Measurements from ENCODE around the gene SLC16A14. TPM values are rescaled to one million over a fixed set of nuclear protein-coding genes. Genes with fewer than 3 reads are reported as not detected.

SLC16A14 gene
- total and polyA plus RNA-seq, 3 experiments from 2014 or later: 0.13 to 1.0 (median 0.27) TPM

- ChIA-PET CTCF (interaction anchor here (1.8 kb wide), 1 partner anchor 12 kb away, joined by 6 read pairs; no protein-coding TSS in a partner anchor), POLR2A (no interaction called here)
- H3K36me3 ChIP-seq (ENCODE audit: insufficient read depth, low read length): no peaks in the 10 kb centered on the region
- Mint-ChIP-seq H3K4me3 (no peak overlapping the region), H3K36me3 (peaks cover 0 to 4% (median 0%) of the 10 kb centered on the region in 3 donors), H3K4me1 (no peaks in the 10 kb centered on the region), H3K27ac (no peak overlapping the region), H3K9me3 (no peaks in the 10 kb centered on the region), H3K27me3 (peaks cover 0 to 1% of the 10 kb centered on the region in 2 donors)
- H3K27ac ChIP-seq (ENCODE audit: low read depth, low read length): no peak overlapping the region
- no peaks in the 10 kb centered on the region for H3K4me1 ChIP-seq (ENCODE audit: insufficient read depth, low read length)
- no peaks in the 10 kb centered on the region for H3K27me3 ChIP-seq (ENCODE audit: insufficient read depth, low read length, poor library complexity, severe bottlenecking)
- H3K9me3 ChIP-seq (ENCODE audit: low read length): no peaks in the 10 kb centered on the region
- DNase-seq: no peak
- no peak overlapping the region for H3K4me3 ChIP-seq (ENCODE audit: low read length)
Measured at GRCh38 chr2:230019742-230020141, 49.0 kb downstream of the SLC16A14 start.

- H3K4me1 ChIP-seq (ENCODE audit: insufficient read depth, low read length): no peaks in the 10 kb centered on the region
- Mint-ChIP-seq H3K27ac (no peak overlapping the region), H3K4me1 (no peaks in the 10 kb centered on the region), H3K9me3 (no peaks in the 10 kb centered on the region), H3K27me3 (peaks cover 0 to 1% of the 10 kb centered on the region in 2 donors), H3K4me3 (no peak overlapping the region), H3K36me3 (peaks cover 0 to 4% (median 0%) of the 10 kb centered on the region in 3 donors)
- no peaks in the 10 kb centered on the region for H3K27me3 ChIP-seq (ENCODE audit: insufficient read depth, low read length, poor library complexity, severe bottlenecking)
- no peaks in the 10 kb centered on the region for H3K9me3 ChIP-seq (ENCODE audit: low read length)
- CTCF ChIA-PET: no interaction called here
- DNase-seq: no peak
- H3K27ac ChIP-seq (ENCODE audit: low read depth, low read length): no peak overlapping the region
- H3K4me3 ChIP-seq (ENCODE audit: low read length): no peak overlapping the region
- no peaks in the 10 kb centered on the region for H3K36me3 ChIP-seq (ENCODE audit: insufficient read depth, low read length)
- POLR2A ChIA-PET: no interaction called here
Measured at GRCh38 chr2:230018153-230018552, 50.6 kb downstream of the SLC16A14 start.

GRCh38 chr2:230016844-230017243, 51.9 kb downstream of the SLC16A14 start:
- H3K36me3 Mint-ChIP-seq: peaks cover 0 to 4% (median 0%) of the 10 kb centered on the region in 3 donors
- no peaks in the 10 kb centered on the region for H3K4me1 Mint-ChIP-seq
- no peaks in the 10 kb centered on the region for H3K9me3 Mint-ChIP-seq
- Histone ChIP-seq H3K9me3 (ENCODE audit: low read length) (no peaks in the 10 kb centered on the region), H3K27me3 (ENCODE audit: insufficient read depth, low read length, poor library complexity, severe bottlenecking) (no peaks in the 10 kb centered on the region), H3K27ac (ENCODE audit: low read depth, low read length) (no peak overlapping the region), H3K4me1 (ENCODE audit: insufficient read depth, low read length) (no peaks in the 10 kb centered on the region), H3K36me3 (ENCODE audit: insufficient read depth, low read length) (no peaks in the 10 kb centered on the region), H3K4me3 (ENCODE audit: low read length) (no peak overlapping the region)
- ChIA-PET CTCF (no interaction called here), POLR2A (interaction anchor here (0.6 kb wide), 1 partner anchor 9 kb away, joined by 5 read pairs; no protein-coding TSS in a partner anchor)
- no peak overlapping the region for H3K4me3 Mint-ChIP-seq
- no peak for DNase-seq
- no peak overlapping the region for H3K27ac Mint-ChIP-seq
- H3K27me3 Mint-ChIP-seq: peaks cover 0 to 1% of the 10 kb centered on the region in 2 donors

GRCh38 chr2:230012267-230012884, 56.3 kb downstream of the SLC16A14 start:
- Mint-ChIP-seq H3K27ac (no peak overlapping the region), H3K4me3 (no peak overlapping the region), H3K36me3 (peaks cover 0 to 4% (median 0%) of the 10 kb centered on the region in 3 donors), H3K9me3 (no peaks in the 10 kb centered on the region), H3K27me3 (peaks cover 0 to 1% of the 10 kb centered on the region in 2 donors), H3K4me1 (peaks cover 2 to 7% (median 6%) of the 10 kb centered on the region in 3 donors)
- Histone ChIP-seq H3K36me3 (ENCODE audit: insufficient read depth, low read length) (no peaks in the 10 kb centered on the region), H3K4me3 (ENCODE audit: low read length) (no peak overlapping the region), H3K4me1 (ENCODE audit: insufficient read depth, low read length) (no peaks in the 10 kb centered on the region), H3K27ac (ENCODE audit: low read depth, low read length) (no peak overlapping the region), H3K27me3 (ENCODE audit: insufficient read depth, low read length, poor library complexity, severe bottlenecking) (no peaks in the 10 kb centered on the region), H3K9me3 (ENCODE audit: low read length) (no peaks in the 10 kb centered on the region)
- DNase-seq: no peak
- ChIA-PET CTCF (no interaction called here), POLR2A (interaction anchor here (0.5 kb wide), 1 partner anchor 122 kb away, joined by 3 read pairs; no protein-coding TSS in a partner anchor)

- CTCF ChIA-PET: interaction anchor here (1.2 kb wide), 1 partner anchor 148 kb away, joined by 6 read pairs; no protein-coding TSS in a partner anchor
- no peaks in the 10 kb centered on the region for H3K9me3 ChIP-seq (ENCODE audit: low read length)
- no peak overlapping the region for H3K4me3 ChIP-seq (ENCODE audit: low read length)
- H3K27ac Mint-ChIP-seq: no peak overlapping the region
- no peak overlapping the region for H3K4me3 Mint-ChIP-seq
- H3K27me3 Mint-ChIP-seq: peaks cover 0 to 1% of the 10 kb centered on the region in 2 donors
- H3K36me3 Mint-ChIP-seq: peaks cover 0 to 4% (median 0%) of the 10 kb centered on the region in 3 donors
- H3K4me1 ChIP-seq (ENCODE audit: insufficient read depth, low read length): no peaks in the 10 kb centered on the region
- H3K4me1 Mint-ChIP-seq: peaks cover 2 to 7% (median 6%) of the 10 kb centered on the region in 3 donors
- POLR2A ChIA-PET: no interaction called here
- H3K27me3 ChIP-seq (ENCODE audit: insufficient read depth, low read length, poor library complexity, severe bottlenecking): no peaks in the 10 kb centered on the region
- H3K27ac ChIP-seq (ENCODE audit: low read depth, low read length): no peak overlapping the region
- no peaks in the 10 kb centered on the region for H3K9me3 Mint-ChIP-seq
- H3K36me3 ChIP-seq (ENCODE audit: insufficient read depth, low read length): no peaks in the 10 kb centered on the region
- DNase-seq: no peak
Measured at GRCh38 chr2:230011617-230012016, 57.1 kb downstream of the SLC16A14 start.

GRCh38 chr2:230010501-230010900, 58.2 kb downstream of the SLC16A14 start:
- CTCF ChIA-PET: interaction anchor here (1.1 to 1.3 kb wide), 3 partner anchors 9 to 149 kb away, joined by 3 to 6 read pairs (median 3); no protein-coding TSS in a partner anchor
- Mint-ChIP-seq H3K27me3 (peaks cover 0 to 1% of the 10 kb centered on the region in 2 donors), H3K4me1 (peaks cover 2 to 7% (median 6%) of the 10 kb centered on the region in 3 donors), H3K27ac (no peak overlapping the region), H3K36me3 (peaks cover 0 to 3% (median 2%) of the 10 kb centered on the region in 3 donors), H3K9me3 (no peaks in the 10 kb centered on the region), H3K4me3 (no peak overlapping the region)
- no peak overlapping the region for H3K27ac ChIP-seq (ENCODE audit: low read depth, low read length)
- no peak overlapping the region for H3K4me3 ChIP-seq (ENCODE audit: low read length)
- H3K9me3 ChIP-seq (ENCODE audit: low read length): no peaks in the 10 kb centered on the region
- POLR2A ChIA-PET: no interaction called here
- H3K27me3 ChIP-seq (ENCODE audit: insufficient read depth, low read length, poor library complexity, severe bottlenecking): no peaks in the 10 kb centered on the region
- no peaks in the 10 kb centered on the region for H3K4me1 ChIP-seq (ENCODE audit: insufficient read depth, low read length)
- DNase-seq: no peak
- no peaks in the 10 kb centered on the region for H3K36me3 ChIP-seq (ENCODE audit: insufficient read depth, low read length)

- H3K4me3 Mint-ChIP-seq: no peak overlapping the region
- H3K27me3 ChIP-seq (ENCODE audit: insufficient read depth, low read length, poor library complexity, severe bottlenecking): no peaks in the 10 kb centered on the region
- ChIA-PET POLR2A (no interaction called here), CTCF (interaction anchor here (0.8 to 1.6 kb wide), 7 partner anchors 9 to 602 kb away, joined by 3 to 6 read pairs (median 5); partner anchors contain the start of gene SLC16A14)
- no peak for DNase-seq
- no peak overlapping the region for H3K4me3 ChIP-seq (ENCODE audit: low read length)
- peaks cover 2 to 7% (median 6%) of the 10 kb centered on the region in 3 donors for H3K4me1 Mint-ChIP-seq
- no peaks in the 10 kb centered on the region for H3K9me3 ChIP-seq (ENCODE audit: low read length)
- H3K27ac Mint-ChIP-seq: no peak overlapping the region
- peaks cover 0 to 2% of the 10 kb centered on the region in 2 donors for H3K27me3 Mint-ChIP-seq
- no peaks in the 10 kb centered on the region for H3K36me3 ChIP-seq (ENCODE audit: insufficient read depth, low read length)
- H3K4me1 ChIP-seq (ENCODE audit: insufficient read depth, low read length): no peaks in the 10 kb centered on the region
- H3K36me3 Mint-ChIP-seq: peaks cover 0 to 2% (median 0%) of the 10 kb centered on the region in 3 donors
- H3K27ac ChIP-seq (ENCODE audit: low read depth, low read length): no peak overlapping the region
- no peaks in the 10 kb centered on the region for H3K9me3 Mint-ChIP-seq
Measured at GRCh38 chr2:230008708-230009066, 60.0 kb downstream of the SLC16A14 start.

- POLR2A ChIA-PET: interaction anchor here (0.6 kb wide), 1 partner anchor 9 kb away, joined by 5 read pairs; no protein-coding TSS in a partner anchor
- peak; percentile 58 to 75 (median 67) for DNase-seq
- Mint-ChIP-seq H3K4me3 (peak overlapping the region in 2 of 7 donors; percentile 19 to 47), H3K4me1 (peaks cover 2 to 7% (median 6%) of the 10 kb centered on the region in 3 donors), H3K27me3 (peaks cover 0 to 2% of the 10 kb centered on the region in 2 donors), H3K9me3 (no peaks in the 10 kb centered on the region), H3K27ac (no peak overlapping the region), H3K36me3 (peaks cover 0 to 2% (median 0%) of the 10 kb centered on the region in 3 donors)
- Histone ChIP-seq H3K9me3 (ENCODE audit: low read length) (no peaks in the 10 kb centered on the region), H3K4me1 (ENCODE audit: insufficient read depth, low read length) (no peaks in the 10 kb centered on the region), H3K36me3 (ENCODE audit: insufficient read depth, low read length) (no peaks in the 10 kb centered on the region), H3K27me3 (ENCODE audit: insufficient read depth, low read length, poor library complexity, severe bottlenecking) (no peaks in the 10 kb centered on the region), H3K27ac (ENCODE audit: low read depth, low read length) (no peak overlapping the region), H3K4me3 (ENCODE audit: low read length) (no peak overlapping the region)
- CTCF ChIA-PET: interaction anchor here (0.8 to 1.6 kb wide), 7 partner anchors 8 to 602 kb away, joined by 3 to 6 read pairs (median 5); partner anchors contain the start of gene SLC16A14
Measured at GRCh38 chr2:230007931-230008707, 60.6 kb downstream of the SLC16A14 start.

All from CD8-positive, alpha-beta memory T cell (primary cell).